GM21723 (cell line): ENCODE data around the gene DHRSX.
"Not testable (repeated sequence)": the region's sequence is repeated elsewhere in the genome, so short reads cannot be mapped to it uniquely, and the experiment has no call there.

Experiments
- ATAC-seq: cut with Tn5 transposase; IDR thresholded peaks from one replicate; pipeline ENCODE4 v1.9.1; 2021; ENCODE audit warnings: mild to moderate bottlenecking, moderate library complexity; ENCODE audit not compliant: unreplicated experiment

Gene DHRSX

GRCh38 chrX:2460821-2461710 is 39.7 kb downstream of the DHRSX start:
- ATAC-seq = not testable (repeated sequence)

- ATAC-seq = not testable (repeated sequence)
These were observed 40.7 kb downstream of the DHRSX start for GRCh38 chrX:2460048-2460447.

- no peak for ATAC-seq
These were observed 42.5 kb downstream of the DHRSX start for GRCh38 chrX:2458309-2458708.

GRCh38 chrX:2457289-2458133 is 43.3 kb downstream of the DHRSX start:
- ATAC-seq = no peak

GRCh38 chrX:2456091-2456490 is 44.7 kb downstream of the DHRSX start:
- ATAC-seq = not testable (repeated sequence)

GRCh38 chrX:2454620-2455019 is 46.2 kb downstream of the DHRSX start:
- ATAC-seq = not testable (repeated sequence)

GRCh38 chrX:2452799-2453198 is 48.0 kb downstream of the DHRSX start:
- ATAC-seq = no peak

- ATAC-seq = no peak
These were observed 48.4 kb downstream of the DHRSX start for GRCh38 chrX:2452317-2452784.

GRCh38 chrX:2451501-2452316 is 49.1 kb downstream of the DHRSX start:
- ATAC-seq = no peak

- no peak for ATAC-seq
These were observed 50.1 kb downstream of the DHRSX start for GRCh38 chrX:2450681-2451080.

GRCh38 chrX:2449135-2449886 is 51.5 kb downstream of the DHRSX start:
- ATAC-seq = no peak

- ATAC-seq = no peak
These were observed 53.3 kb downstream of the DHRSX start for GRCh38 chrX:2447484-2447883.

GRCh38 chrX:2446815-2447214 is 54.0 kb downstream of the DHRSX start:
- no peak for ATAC-seq

GRCh38 chrX:2445662-2446623 is 54.8 kb downstream of the DHRSX start:
- no peak for ATAC-seq

- no peak for ATAC-seq
These were observed 58.1 kb downstream of the DHRSX start for GRCh38 chrX:2442694-2443093.

- ATAC-seq = no peak
These were observed 59.3 kb downstream of the DHRSX start for GRCh38 chrX:2441466-2441865.

GRCh38 chrX:2439613-2440012 is 61.2 kb downstream of the DHRSX start:
- ATAC-seq = no peak

- no peak for ATAC-seq
These were observed 65.3 kb downstream of the DHRSX start for GRCh38 chrX:2435465-2435864.
